Measurements from ENCODE around the gene SLC15A2. TPM values are rescaled to one million over a fixed set of nuclear protein-coding genes. Genes with fewer than 3 reads are reported as not detected.

The SLC15A2 gene
- total and polyA plus RNA-seq, 2 donors from 2014 or later = 9.0 to 21.8 TPM

- H3K4me3 ChIP-seq (ENCODE audit: low read length in 3 of 3) = no peak overlapping the region
- no peak overlapping the region for H3K27ac ChIP-seq (ENCODE audit: low read depth in 2 of 2, low read length in 2 of 2)
- H3K4me1 ChIP-seq (ENCODE audit: control insufficient read depth in 2 of 3, insufficient read depth in 2 of 3, low read depth in 1 of 3, low read length in 3 of 3) = no peaks in the 10 kb centered on the region
- H3K9ac ChIP-seq (ENCODE audit: low read length in 3 of 3) = no peak overlapping the region
- intact Hi-C loops (cut with DNase I) = no loop called here
- FAIRE-seq = no peak
- H3K36me3 ChIP-seq (ENCODE audit: control insufficient read depth in 2 of 3, insufficient read depth in 3 of 3, low read length in 3 of 3) = no peaks in the 10 kb centered on the region
- no peaks in the 10 kb centered on the region for H3K9me3 ChIP-seq (ENCODE audit: control insufficient read depth in 2 of 3, insufficient read depth in 1 of 3, low read length in 3 of 3)
- DNase-seq = no peak
- no peaks in the 10 kb centered on the region for H3K27me3 ChIP-seq (ENCODE audit: control insufficient read depth, insufficient read depth, low read length)
- no peak for TF ChIP-seq CTCF (IDR thresholded peaks at IDR 0.05; ENCODE audit: borderline replicate concordance, extremely low read depth, insufficient read depth)
These were observed 81.6 kb downstream of the SLC15A2 start for GRCh38 chr3:121975702-121976302.

GRCh38 chr3:121976727-121977126 lies 82.5 kb downstream of the SLC15A2 start:
- intact Hi-C loops (cut with DNase I) = no loop called here
- Histone ChIP-seq H3K4me1 (ENCODE audit: control insufficient read depth in 2 of 3, insufficient read depth in 2 of 3, low read depth in 1 of 3, low read length in 3 of 3) (no peaks in the 10 kb centered on the region), H3K9me3 (ENCODE audit: control insufficient read depth in 2 of 3, insufficient read depth in 1 of 3, low read length in 3 of 3) (no peaks in the 10 kb centered on the region), H3K27me3 (ENCODE audit: control insufficient read depth, insufficient read depth, low read length) (no peaks in the 10 kb centered on the region), H3K27ac (ENCODE audit: low read depth in 2 of 2, low read length in 2 of 2) (no peak overlapping the region), H3K36me3 (ENCODE audit: control insufficient read depth in 2 of 3, insufficient read depth in 3 of 3, low read length in 3 of 3) (no peaks in the 10 kb centered on the region), H3K9ac (ENCODE audit: low read length in 3 of 3) (no peak overlapping the region), H3K4me3 (ENCODE audit: low read length in 3 of 3) (no peak overlapping the region)
- TF ChIP-seq CTCF (IDR thresholded peaks at IDR 0.05; ENCODE audit: borderline replicate concordance, extremely low read depth, insufficient read depth) = no peak
- FAIRE-seq = no peak
- no peak for DNase-seq

- Histone ChIP-seq H3K27me3 (ENCODE audit: control insufficient read depth, insufficient read depth, low read length) (no peaks in the 10 kb centered on the region), H3K9ac (ENCODE audit: low read length in 3 of 3) (no peak overlapping the region), H3K9me3 (ENCODE audit: control insufficient read depth in 2 of 3, insufficient read depth in 1 of 3, low read length in 3 of 3) (peaks cover 0 to 8% (median 0%) of the 10 kb centered on the region in 3 donors), H3K4me3 (ENCODE audit: low read length in 3 of 3) (no peak overlapping the region), H3K36me3 (ENCODE audit: control insufficient read depth in 2 of 3, insufficient read depth in 3 of 3, low read length in 3 of 3) (no peaks in the 10 kb centered on the region), H3K27ac (ENCODE audit: low read depth in 2 of 2, low read length in 2 of 2) (no peak overlapping the region), H3K4me1 (ENCODE audit: control insufficient read depth in 2 of 3, insufficient read depth in 2 of 3, low read depth in 1 of 3, low read length in 3 of 3) (no peaks in the 10 kb centered on the region)
- DNase-seq (no peak), FAIRE-seq (no peak)
- TF ChIP-seq CTCF (IDR thresholded peaks at IDR 0.05; ENCODE audit: borderline replicate concordance, extremely low read depth, insufficient read depth) = no peak
- intact Hi-C loops (cut with DNase I) = no loop called here
These were observed 85.0 kb downstream of the SLC15A2 start for GRCh38 chr3:121979246-121979645.
